ENCODE data around the gene MITF. TPM values are rescaled to one million over a fixed set of nuclear protein-coding genes. Genes with fewer than 3 reads are reported as not detected.

MITF gene
- polyA plus RNA-seq, 1 donor (not counting 4 experiments of a cell fraction or from before 2014, with no cell fraction given), result 2.7 TPM

- no peaks in the 10 kb centered on the region for H3K79me2 ChIP-seq (ENCODE audit: control insufficient read depth, insufficient read depth, low read length)
- FAIRE-seq (no peak), DNase-seq (ENCODE audit: low read depth, low spot score) (no peak)
- H3K4me3 ChIP-seq (ENCODE audit: control insufficient read depth in 2 of 3, extremely low read depth in 1 of 3, insufficient read depth in 2 of 3, low read depth in 1 of 3, low read length in 3 of 3), result no peak overlapping the region
- H3K4me1 ChIP-seq (ENCODE audit: control insufficient read depth, extremely low read depth, insufficient read depth, low read length), result no peaks in the 10 kb centered on the region
- H3K27me3 ChIP-seq (ENCODE audit: control insufficient read depth, extremely low read depth, insufficient read depth, low read length), result no peaks in the 10 kb centered on the region
- H3K9ac ChIP-seq (ENCODE audit: control insufficient read depth, extremely low read depth, insufficient read depth, low read length), result no peak overlapping the region
- no peaks in the 10 kb centered on the region for H3K9me1 ChIP-seq (ENCODE audit: control insufficient read depth, extremely low read depth, insufficient read depth, low read length)
- H2AFZ ChIP-seq (ENCODE audit: control insufficient read depth, low read length), result no peak overlapping the region
- H4K20me1 ChIP-seq (ENCODE audit: control insufficient read depth, extremely low read depth, insufficient read depth, low read length), result no peaks in the 10 kb centered on the region
- TF ChIP-seq, protein P1, sequence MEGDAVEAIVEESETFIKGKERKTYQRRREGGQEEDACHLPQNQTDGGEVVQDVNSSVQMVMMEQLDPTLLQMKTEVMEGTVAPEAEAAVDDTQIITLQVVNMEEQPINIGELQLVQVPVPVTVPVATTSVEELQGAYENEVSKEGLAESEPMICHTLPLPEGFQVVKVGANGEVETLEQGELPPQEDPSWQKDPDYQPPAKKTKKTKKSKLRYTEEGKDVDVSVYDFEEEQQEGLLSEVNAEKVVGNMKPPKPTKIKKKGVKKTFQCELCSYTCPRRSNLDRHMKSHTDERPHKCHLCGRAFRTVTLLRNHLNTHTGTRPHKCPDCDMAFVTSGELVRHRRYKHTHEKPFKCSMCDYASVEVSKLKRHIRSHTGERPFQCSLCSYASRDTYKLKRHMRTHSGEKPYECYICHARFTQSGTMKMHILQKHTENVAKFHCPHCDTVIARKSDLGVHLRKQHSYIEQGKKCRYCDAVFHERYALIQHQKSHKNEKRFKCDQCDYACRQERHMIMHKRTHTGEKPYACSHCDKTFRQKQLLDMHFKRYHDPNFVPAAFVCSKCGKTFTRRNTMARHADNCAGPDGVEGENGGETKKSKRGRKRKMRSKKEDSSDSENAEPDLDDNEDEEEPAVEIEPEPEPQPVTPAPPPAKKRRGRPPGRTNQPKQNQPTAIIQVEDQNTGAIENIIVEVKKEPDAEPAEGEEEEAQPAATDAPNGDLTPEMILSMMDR (optimal IDR thresholded peaks at IDR 0.05 in 1 of 3, IDR thresholded peaks at IDR 0.05 in 1 of 3, conservative IDR thresholded peaks at IDR 0.05 in 1 of 3; ENCODE audit: extremely low read depth in 1 of 3, insufficient read depth in 2 of 3, low read length in 3 of 3), result no peak
- TF ChIP-seq EZH2 (IDR thresholded peaks at IDR 0.05; ENCODE audit: low read length), result no peak
- no peaks in the 10 kb centered on the region for H3K36me3 ChIP-seq (ENCODE audit: control insufficient read depth in 2 of 2, extremely low read depth in 1 of 2, insufficient read depth in 2 of 2, low read length in 2 of 2)
- no peak overlapping the region for H3K4me2 ChIP-seq (ENCODE audit: control insufficient read depth, extremely low read depth, insufficient read depth, low read depth, low read length)
- H3K27ac ChIP-seq (ENCODE audit: control insufficient read depth, insufficient read depth, low read length), result no peak overlapping the region
- H3K9me3 ChIP-seq (ENCODE audit: control insufficient read depth, low read depth, low read length), result no peaks in the 10 kb centered on the region
- dilution Hi-C loops (cut with MboI; ENCODE audit: extremely low pct_ligation_motif_present, low sequenced_read_pairs), result no loop called here
These were observed 6.2 kb downstream of the MITF start for GRCh38 chr3:69745505-69745904.

GRCh38 chr3:69746119-69746518 lies 6.9 kb downstream of the MITF start:
- Histone ChIP-seq H3K27me3 (ENCODE audit: control insufficient read depth, extremely low read depth, insufficient read depth, low read length) (no peaks in the 10 kb centered on the region), H3K36me3 (ENCODE audit: control insufficient read depth in 2 of 2, extremely low read depth in 1 of 2, insufficient read depth in 2 of 2, low read length in 2 of 2) (no peaks in the 10 kb centered on the region), H3K4me3 (ENCODE audit: control insufficient read depth in 2 of 3, extremely low read depth in 1 of 3, insufficient read depth in 2 of 3, low read depth in 1 of 3, low read length in 3 of 3) (no peak overlapping the region), H3K9me3 (ENCODE audit: control insufficient read depth, low read depth, low read length) (no peaks in the 10 kb centered on the region), H3K4me2 (ENCODE audit: control insufficient read depth, extremely low read depth, insufficient read depth, low read depth, low read length) (no peak overlapping the region), H3K79me2 (ENCODE audit: control insufficient read depth, insufficient read depth, low read length) (no peaks in the 10 kb centered on the region), H4K20me1 (ENCODE audit: control insufficient read depth, extremely low read depth, insufficient read depth, low read length) (no peaks in the 10 kb centered on the region), H3K9me1 (ENCODE audit: control insufficient read depth, extremely low read depth, insufficient read depth, low read length) (no peaks in the 10 kb centered on the region), H2AFZ (ENCODE audit: control insufficient read depth, low read length) (no peak overlapping the region), H3K4me1 (ENCODE audit: control insufficient read depth, extremely low read depth, insufficient read depth, low read length) (no peaks in the 10 kb centered on the region), H3K27ac (ENCODE audit: control insufficient read depth, insufficient read depth, low read length) (no peak overlapping the region), H3K9ac (ENCODE audit: control insufficient read depth, extremely low read depth, insufficient read depth, low read length) (no peak overlapping the region)
- TF ChIP-seq, protein P1 (optimal IDR thresholded peaks at IDR 0.05 in 1 of 3, IDR thresholded peaks at IDR 0.05 in 1 of 3, conservative IDR thresholded peaks at IDR 0.05 in 1 of 3; ENCODE audit: extremely low read depth in 1 of 3, insufficient read depth in 2 of 3, low read length in 3 of 3), result no peak
- no peak for TF ChIP-seq EZH2 (IDR thresholded peaks at IDR 0.05; ENCODE audit: low read length)
- dilution Hi-C loops (cut with MboI; ENCODE audit: extremely low pct_ligation_motif_present, low sequenced_read_pairs), result no loop called here
- FAIRE-seq (no peak), DNase-seq (ENCODE audit: low read depth, low spot score) (no peak)

Data from keratinocyte (primary cell).